Tibial nerve (tissue), 4 donors: ENCODE results near the gene TMEM9.

Experiments
- EP300 ChIP-seq, 2 donors: sonication (generic); formaldehyde crosslinking; IDR thresholded peaks; one replicate each; pipeline ENCODE4 v1.6.1; 2017; ENCODE audit warnings: antibody characterized with exemption in 2 of 2, mild to moderate bottlenecking in 1 of 2
- TF ChIP-seq, protein P1 (sequence below), 5 experiments: fragments of 200-600 bp in 3 of 5; fragments of 450-650 bp in 2 of 5; sonication (generic) in 3 of 5; IDR thresholded peaks; one replicate each; pipeline ENCODE4 v1.5.1; 2016 to 2019; ENCODE audit warnings: antibody characterized with exemption in 5 of 5, mild to moderate bottlenecking in 3 of 5, moderate library complexity in 2 of 5

DNA sequence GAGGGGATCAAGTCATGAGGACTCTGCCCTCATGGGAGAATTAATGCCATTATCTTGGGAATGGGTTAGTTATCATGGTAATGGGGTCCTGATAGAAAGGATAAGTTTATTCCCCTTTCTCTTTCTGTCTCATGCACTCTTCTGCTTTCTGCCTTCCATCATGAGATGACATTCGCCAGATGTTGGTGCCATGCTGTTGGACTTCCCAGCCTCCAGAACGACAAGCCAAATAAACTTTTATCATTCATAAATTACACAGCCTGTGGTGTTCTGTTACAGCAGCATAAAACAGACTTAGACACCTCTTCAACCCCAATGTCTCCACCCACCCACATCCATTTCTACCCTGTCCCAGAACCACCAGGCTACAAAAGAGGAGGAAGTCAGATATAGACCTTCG lies 24.4 kb upstream of the TMEM9 start:
- TF ChIP-seq EP300 (IDR thresholded peaks at IDR 0.05) = no peak
- TF ChIP-seq, protein P1, sequence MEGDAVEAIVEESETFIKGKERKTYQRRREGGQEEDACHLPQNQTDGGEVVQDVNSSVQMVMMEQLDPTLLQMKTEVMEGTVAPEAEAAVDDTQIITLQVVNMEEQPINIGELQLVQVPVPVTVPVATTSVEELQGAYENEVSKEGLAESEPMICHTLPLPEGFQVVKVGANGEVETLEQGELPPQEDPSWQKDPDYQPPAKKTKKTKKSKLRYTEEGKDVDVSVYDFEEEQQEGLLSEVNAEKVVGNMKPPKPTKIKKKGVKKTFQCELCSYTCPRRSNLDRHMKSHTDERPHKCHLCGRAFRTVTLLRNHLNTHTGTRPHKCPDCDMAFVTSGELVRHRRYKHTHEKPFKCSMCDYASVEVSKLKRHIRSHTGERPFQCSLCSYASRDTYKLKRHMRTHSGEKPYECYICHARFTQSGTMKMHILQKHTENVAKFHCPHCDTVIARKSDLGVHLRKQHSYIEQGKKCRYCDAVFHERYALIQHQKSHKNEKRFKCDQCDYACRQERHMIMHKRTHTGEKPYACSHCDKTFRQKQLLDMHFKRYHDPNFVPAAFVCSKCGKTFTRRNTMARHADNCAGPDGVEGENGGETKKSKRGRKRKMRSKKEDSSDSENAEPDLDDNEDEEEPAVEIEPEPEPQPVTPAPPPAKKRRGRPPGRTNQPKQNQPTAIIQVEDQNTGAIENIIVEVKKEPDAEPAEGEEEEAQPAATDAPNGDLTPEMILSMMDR (IDR thresholded peaks at IDR 0.05) = no peak
